GM12878 (cell line): ENCODE results near the gene DDX51. TPM values are rescaled to one million over a fixed set of nuclear protein-coding genes. Genes with fewer than 3 reads are reported as not detected.

ENCODE experiments used
- ATF2 ChIP-seq: IDR thresholded peaks from 2 replicates; pipeline ENCODE4 v1.6.1; 2012; ENCODE audit warnings: low read length, inconsistent platforms
- ATF7 ChIP-seq: fragments of 450-650 bp; IDR thresholded peaks from 2 replicates; pipeline ENCODE4 v1.6.1; 2016; ENCODE audit warnings: low read depth, mild to moderate bottlenecking
- BCLAF1 ChIP-seq: fragments of 450-650 bp; IDR thresholded peaks from 2 replicates; pipeline ENCODE4 v1.6.1; 2017; ENCODE audit warnings: antibody characterized with exemption, mild to moderate bottlenecking, moderate library complexity
- CBFB ChIP-seq: IDR thresholded peaks from 2 replicates; pipeline ENCODE4 v1.6.1; 2016; ENCODE audit warnings: antibody characterized with exemption, low read depth
- CBX5 ChIP-seq: sonication (generic); IDR thresholded peaks from 2 replicates; pipeline ENCODE4 v1.6.1; 2016; ENCODE audit warnings: low read depth, moderate library complexity, mild to moderate bottlenecking, inconsistent platforms
- CHD4 ChIP-seq: fragments of 200-600 bp; sonication (generic); IDR thresholded peaks from 2 replicates; pipeline ENCODE4 v1.6.1; 2016; ENCODE audit warnings: mild to moderate bottlenecking
- FOXM1 ChIP-seq: IDR thresholded peaks from 2 replicates; pipeline ENCODE4 v1.6.1; 2012; ENCODE audit warnings: low read depth, mild to moderate bottlenecking, inconsistent platforms, low read length, moderate library complexity
- IRF4 ChIP-seq: IDR thresholded peaks from 2 replicates; pipeline ENCODE4 v1.6.1; 2011; ENCODE audit warnings: low read depth, low read length
- KAT2A ChIP-seq: conservative IDR thresholded peaks from 2 replicates; pipeline ENCODE4 v1.6.1; 2011; ENCODE audit warnings: low read depth, low read length; ENCODE audit not compliant: control insufficient read depth
- KDM1A ChIP-seq: fragments of 200-600 bp; sonication (generic); IDR thresholded peaks from 2 replicates; pipeline ENCODE4 v1.6.1; 2016; ENCODE audit warnings: borderline replicate concordance
- MAX ChIP-seq: IDR thresholded peaks from 2 replicates; pipeline ENCODE4 v1.6.1; 2012; ENCODE audit warnings: low read depth, low read length, improper control_type of control experiment
- POU2F2 ChIP-seq: IDR thresholded peaks from 3 replicates; pipeline ENCODE4 v1.6.1; 2011; ENCODE audit warnings: low read depth, mild to moderate bottlenecking, low read length, borderline replicate concordance
- SP1 ChIP-seq: IDR thresholded peaks from one replicate; pipeline ENCODE4 v1.6.1; 2011; ENCODE audit warnings: low read depth, low read length
- SPI1 ChIP-seq: IDR thresholded peaks from 2 replicates; pipeline ENCODE4 v1.6.1; 2011; ENCODE audit warnings: low read depth, mild to moderate bottlenecking, low read length, moderate library complexity, borderline replicate concordance; ENCODE audit not compliant: insufficient read depth
- SREBF1 ChIP-seq: IDR thresholded peaks from 2 replicates; pipeline ENCODE4 v1.6.1; 2012; ENCODE audit warnings: mild to moderate bottlenecking, low read length
- SREBF2 ChIP-seq: IDR thresholded peaks from 2 replicates; pipeline ENCODE4 v1.6.1; 2012; ENCODE audit warnings: mild to moderate bottlenecking, low read length
- SRF ChIP-seq, 2 experiments: IDR thresholded peaks; 2 replicates each; pipeline ENCODE4 v1.6.1; 2011; ENCODE audit warnings: low read depth in 2 of 2, low read length in 2 of 2, mild to moderate bottlenecking in 1 of 2, moderate library complexity in 1 of 2
- STAT3 ChIP-seq: IDR thresholded peaks from 2 replicates; pipeline ENCODE4 v1.6.1; 2011; ENCODE audit warnings: low read depth, low read length, improper control_type of control experiment
- TCF7 ChIP-seq: IDR thresholded peaks from 2 replicates; pipeline ENCODE4 v1.6.1; 2014; ENCODE audit warnings: antibody characterized with exemption, borderline replicate concordance
- YY1 ChIP-seq: IDR thresholded peaks from 2 replicates; pipeline ENCODE4 v1.6.1; 2011; ENCODE audit warnings: low read depth, mild to moderate bottlenecking, low read length
- ZBED1 ChIP-seq: IDR thresholded peaks from 2 replicates; pipeline ENCODE4 v1.6.1; 2016; ENCODE audit warnings: borderline replicate concordance
- ZNF274 ChIP-seq: IDR thresholded peaks from one replicate; pipeline ENCODE4 v1.8.0; 2011; ENCODE audit not compliant: insufficient read length, insufficient read depth
- polyA plus RNA-seq, 11 experiments: library from polyadenylated mRNA; depleted of rRNA in 4 of 11; unstranded in 6 of 11; stranded (reverse) in 5 of 11; fragments of >200 nt; fragmentation: Nextera tagmentation in 4 of 11; fragmentation: Illumina TruSeq in 1 of 11; extraction: Ambion mirVana in 4 of 11; extraction: Trizol in 1 of 11; gene quantifications; 1 replicate in 1 of 11; 2 replicates in 10 of 11; pipeline versions ENCODE4 v1.2.1 to v1.2.3, GENCODE V29; 2011 to 2016; ENCODE audit warnings: inconsistent platforms in 2 of 11, missing spikeins in 2 of 11, low read depth in 1 of 11
- total RNA-seq, 4 experiments: library from RNA; depleted of rRNA in 3 of 4; stranded (reverse); fragments of >200 nt in 3 of 4; fragmentation: Illumina TruSeq in 1 of 4; extraction: Trizol in 1 of 4; gene quantifications; 2 replicates each; pipeline versions ENCODE4 v1.2.1 to v1.2.3, GENCODE V29; 2013 to 2021
- TF ChIP-seq, protein P1 (sequence below): IDR thresholded peaks from 2 replicates; pipeline ENCODE4 v1.6.1; 2012; ENCODE audit warnings: improper control_type of control experiment, low read depth, low read length; ENCODE audit not compliant: insufficient replicate concordance

The DDX51 gene
- total and polyA plus RNA-seq, 10 of the 15 experiments (the other 5 are each of a cell fraction or from before 2014, with no cell fraction given): 0.97 to 29.1 (median 9.8) TPM

- TF ChIP-seq, protein P1, sequence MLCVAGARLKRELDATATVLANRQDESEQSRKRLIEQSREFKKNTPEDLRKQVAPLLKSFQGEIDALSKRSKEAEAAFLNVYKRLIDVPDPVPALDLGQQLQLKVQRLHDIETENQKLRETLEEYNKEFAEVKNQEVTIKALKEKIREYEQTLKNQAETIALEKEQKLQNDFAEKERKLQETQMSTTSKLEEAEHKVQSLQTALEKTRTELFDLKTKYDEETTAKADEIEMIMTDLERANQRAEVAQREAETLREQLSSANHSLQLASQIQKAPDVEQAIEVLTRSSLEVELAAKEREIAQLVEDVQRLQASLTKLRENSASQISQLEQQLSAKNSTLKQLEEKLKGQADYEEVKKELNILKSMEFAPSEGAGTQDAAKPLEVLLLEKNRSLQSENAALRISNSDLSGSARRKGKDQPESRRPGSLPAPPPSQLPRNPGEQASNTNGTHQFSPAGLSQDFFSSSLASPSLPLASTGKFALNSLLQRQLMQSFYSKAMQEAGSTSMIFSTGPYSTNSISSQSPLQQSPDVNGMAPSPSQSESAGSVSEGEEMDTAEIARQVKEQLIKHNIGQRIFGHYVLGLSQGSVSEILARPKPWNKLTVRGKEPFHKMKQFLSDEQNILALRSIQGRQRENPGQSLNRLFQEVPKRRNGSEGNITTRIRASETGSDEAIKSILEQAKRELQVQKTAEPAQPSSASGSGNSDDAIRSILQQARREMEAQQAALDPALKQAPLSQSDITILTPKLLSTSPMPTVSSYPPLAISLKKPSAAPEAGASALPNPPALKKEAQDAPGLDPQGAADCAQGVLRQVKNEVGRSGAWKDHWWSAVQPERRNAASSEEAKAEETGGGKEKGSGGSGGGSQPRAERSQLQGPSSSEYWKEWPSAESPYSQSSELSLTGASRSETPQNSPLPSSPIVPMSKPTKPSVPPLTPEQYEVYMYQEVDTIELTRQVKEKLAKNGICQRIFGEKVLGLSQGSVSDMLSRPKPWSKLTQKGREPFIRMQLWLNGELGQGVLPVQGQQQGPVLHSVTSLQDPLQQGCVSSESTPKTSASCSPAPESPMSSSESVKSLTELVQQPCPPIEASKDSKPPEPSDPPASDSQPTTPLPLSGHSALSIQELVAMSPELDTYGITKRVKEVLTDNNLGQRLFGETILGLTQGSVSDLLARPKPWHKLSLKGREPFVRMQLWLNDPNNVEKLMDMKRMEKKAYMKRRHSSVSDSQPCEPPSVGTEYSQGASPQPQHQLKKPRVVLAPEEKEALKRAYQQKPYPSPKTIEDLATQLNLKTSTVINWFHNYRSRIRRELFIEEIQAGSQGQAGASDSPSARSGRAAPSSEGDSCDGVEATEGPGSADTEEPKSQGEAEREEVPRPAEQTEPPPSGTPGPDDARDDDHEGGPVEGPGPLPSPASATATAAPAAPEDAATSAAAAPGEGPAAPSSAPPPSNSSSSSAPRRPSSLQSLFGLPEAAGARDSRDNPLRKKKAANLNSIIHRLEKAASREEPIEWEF: no peak
- TF ChIP-seq SPI1 (no peak), POU2F2 (no peak; the same call in 1 of the 3 replicates), ATF7 (peak; percentile 93), SRF (IDR thresholded peaks at IDR 0.05; ENCODE audit: low read depth in 2 of 2, low read length in 2 of 2) (peak; percentile 79 to 96), SREBF2 (no peak), ZNF274 (no peak), ATF2 (no peak), SP1 (peak; percentile 86), BCLAF1 (0 out of 2 replicates have a peak, but pooled peaks have one; percentile 28), ZBED1 (no peak), YY1 (peak; percentile 95), KDM1A (no peak), CHD4 (no peak), CBX5 (no peak), FOXM1 (no peak), SREBF1 (no peak), IRF4 (0 out of 2 replicates have a peak, but pooled peaks have one; percentile 49), MAX (peak; percentile 98), TCF7 (no peak), KAT2A (no peak), CBFB (peak; percentile 71; the same call in 1 of the 2 replicates), STAT3 (no peak)
Measured at GRCh38 chr12:132144115-132144809, at the start of gene DDX51, which contains the start of gene NOC4L (continued).
